CD4-positive, alpha-beta memory T cell (primary cell): Measurements from ENCODE around the gene ARSB. TPM values are rescaled to one million over a fixed set of nuclear protein-coding genes. Genes with fewer than 3 reads are reported as not detected.

Experiments used
- CTCF ChIA-PET: fragments of 350-600 bp; sonication (Branson Sonifier 250); formaldehyde crosslinking; loops from one replicate; lab custom pipeline; 2021; ENCODE audit warnings: inconsistent platforms; ENCODE audit not compliant: partially characterized antibody; lab: Charles Lee
- POLR2A ChIA-PET: fragments of 350-600 bp; sonication (Branson Sonifier 250); formaldehyde crosslinking; loops from one replicate; lab custom pipeline; 2021; ENCODE audit not compliant: partially characterized antibody; lab: Charles Lee
- DNase-seq, 5 donors: peaks; one replicate each; pipeline versions ENCODE4 v3.0.0 to v3.0.0-alpha.2; 2020 to 2022; ENCODE audit warnings: mixed read lengths in 1 of 5
- H3K27ac ChIP-seq: one replicate; pipeline ENCODE4 v1.7.0; 2013; ENCODE audit warnings: low read depth, low read length
- H3K27me3 ChIP-seq: 2 replicates; pipeline ENCODE4 v1.7.0; 2013; ENCODE audit warnings: mild to moderate bottlenecking, low read length, moderate library complexity; ENCODE audit not compliant: insufficient read depth
- H3K36me3 ChIP-seq: 2 replicates; pipeline ENCODE4 v1.7.0; 2013; ENCODE audit warnings: mild to moderate bottlenecking, low read length, moderate library complexity; ENCODE audit not compliant: insufficient read depth
- H3K4me1 ChIP-seq: 2 replicates; pipeline ENCODE4 v1.7.0; 2013; ENCODE audit warnings: mild to moderate bottlenecking, low read length, moderate library complexity; ENCODE audit not compliant: insufficient read depth
- H3K4me3 ChIP-seq, 2 donors: one replicate each; pipeline ENCODE4 v1.7.0; 2013; ENCODE audit warnings: low read length in 2 of 2, mild to moderate bottlenecking in 1 of 2
- H3K9me3 ChIP-seq, 2 donors: one replicate each; pipeline ENCODE4 v1.7.0; 2013; ENCODE audit warnings: low read length in 2 of 2, control low read depth in 1 of 2; ENCODE audit not compliant: control insufficient read depth in 1 of 2
- H3K27ac Mint-ChIP-seq, 7 donors: one replicate each; pipeline ENCODE4 v1.8.0; 2020 to 2021; ENCODE audit warnings: mixed read lengths in 7 of 7, mild to moderate bottlenecking in 6 of 7, inconsistent platforms in 3 of 7, moderate library complexity in 3 of 7
- H3K27me3 Mint-ChIP-seq, 2 donors: one replicate each; pipeline ENCODE4 v1.8.0; 2020 to 2021; ENCODE audit warnings: mixed read lengths in 2 of 2
- H3K36me3 Mint-ChIP-seq, 2 donors: one replicate each; pipeline ENCODE4 v1.8.0; 2020 to 2021; ENCODE audit warnings: mixed read lengths in 2 of 2, inconsistent platforms in 1 of 2, mild to moderate bottlenecking in 1 of 2
- H3K4me1 Mint-ChIP-seq, 4 donors: one replicate each; pipeline ENCODE4 v1.8.0; 2020 to 2021; ENCODE audit warnings: mixed read lengths in 4 of 4, mild to moderate bottlenecking in 1 of 4
- H3K4me3 Mint-ChIP-seq, 8 donors: one replicate each; pipeline ENCODE4 v1.8.0; 2020 to 2021; ENCODE audit warnings: mixed read lengths in 8 of 8, mild to moderate bottlenecking in 7 of 8, moderate library complexity in 6 of 8, inconsistent platforms in 3 of 8
- H3K9me3 Mint-ChIP-seq, 8 donors: one replicate each; pipeline ENCODE4 v1.8.0; 2020 to 2021; ENCODE audit warnings: mixed read lengths in 8 of 8, mild to moderate bottlenecking in 5 of 8, inconsistent platforms in 3 of 8, moderate library complexity in 1 of 8
- intact Hi-C: fragments of 100-400 bp; cut with micrococcal nuclease; formaldehyde crosslinking; loops from one replicate; pipeline ENCODE4 v1.15.1; 2023
- polyA plus RNA-seq, 2 donors: library from polyadenylated mRNA; unstranded; fragments of 300-500 nt; fragmentation: Illumina TruSeq; gene quantifications; one replicate each; pipeline ENCODE4 v1.2.3, GENCODE V29; 2021
- total RNA-seq, 2 experiments: library from RNA; stranded (reverse); gene quantifications; one replicate each; pipeline ENCODE4 v1.2.3, GENCODE V29; 2021

The ARSB gene
- total and polyA plus RNA-seq, 4 experiments from 2014 or later, result 4.2 to 5.8 (median 4.9) TPM

DNA sequence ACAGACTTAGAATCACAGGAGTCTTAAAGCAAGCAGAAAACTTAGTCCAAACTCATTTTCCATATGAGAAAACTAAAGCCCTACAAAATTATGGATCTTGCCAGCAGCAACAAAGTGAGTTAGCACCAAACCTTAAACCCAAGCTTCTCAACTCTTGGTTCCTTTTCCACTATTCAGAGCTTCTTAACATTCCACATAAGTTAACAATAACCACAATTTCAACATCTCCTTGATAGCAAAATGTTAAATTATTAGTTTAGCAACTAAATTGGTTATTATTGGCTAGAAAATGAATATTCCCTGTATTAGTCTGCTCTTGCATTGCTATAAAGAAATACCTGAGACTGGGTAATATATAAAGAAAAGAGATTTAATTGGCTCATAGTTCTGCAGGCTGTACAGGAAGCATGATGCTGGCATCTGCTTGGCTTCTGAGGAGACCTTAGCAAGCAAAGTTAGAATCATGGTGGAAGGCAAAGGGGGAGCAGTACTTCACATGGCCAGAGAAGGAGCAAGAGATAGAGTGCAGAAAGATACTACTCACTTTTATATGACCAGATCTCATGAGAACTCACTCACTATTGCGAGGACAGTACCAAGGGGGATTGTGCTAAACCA is 26.2 kb upstream of the ARSB start:
- H3K27ac Mint-ChIP-seq, result no peak overlapping the region
- peaks cover 20 to 26% of the 10 kb centered on the region in 2 donors for H3K27me3 Mint-ChIP-seq
- Histone ChIP-seq H3K36me3 (no peaks in the 10 kb centered on the region), H3K9me3 (peaks cover 0 to 4% of the 10 kb centered on the region in 2 donors), H3K4me3 (no peak overlapping the region), H3K27me3 (no peaks in the 10 kb centered on the region), H3K4me1 (no peaks in the 10 kb centered on the region), H3K27ac (no peak overlapping the region)
- no peak overlapping the region for H3K4me3 Mint-ChIP-seq
- peaks cover 6 to 22% (median 12%) of the 10 kb centered on the region in 8 donors for H3K9me3 Mint-ChIP-seq
- ChIA-PET POLR2A (interaction anchor here (0.5 kb wide), 1 partner anchor 698 kb away, joined by 3 read pairs; no protein-coding TSS in a partner anchor), CTCF (interaction anchor here (6.7 kb wide), 1 partner anchor 11 kb away, joined by 52 read pairs; no protein-coding TSS in a partner anchor)
- H3K36me3 Mint-ChIP-seq, result peaks cover 0 to 3% of the 10 kb centered on the region in 2 donors
- H3K4me1 Mint-ChIP-seq, result no peaks in the 10 kb centered on the region
- intact Hi-C loops, result no loop called here
- no peak for DNase-seq

- no peak for DNase-seq
- Histone ChIP-seq H3K36me3 (no peaks in the 10 kb centered on the region), H3K27me3 (no peaks in the 10 kb centered on the region), H3K4me1 (no peaks in the 10 kb centered on the region), H3K4me3 (no peak overlapping the region), H3K27ac (no peak overlapping the region), H3K9me3 (peaks cover 0 to 4% of the 10 kb centered on the region in 2 donors)
- intact Hi-C loops, result no loop called here
- Mint-ChIP-seq H3K36me3 (no peaks in the 10 kb centered on the region), H3K4me3 (no peak overlapping the region), H3K4me1 (no peaks in the 10 kb centered on the region), H3K27me3 (peaks cover 11 to 16% of the 10 kb centered on the region in 2 donors), H3K9me3 (peaks cover 5 to 15% (median 8%) of the 10 kb centered on the region in 8 donors), H3K27ac (no peak overlapping the region)
- ChIA-PET POLR2A (no interaction called here), CTCF (interaction anchor here (1.0 to 6.7 kb wide), 2 partner anchors 14 to 19 kb away, joined by 3 to 52 read pairs; no protein-coding TSS in a partner anchor)
Observed at GRCh38 chr5:79008362-79008761, 23.3 kb upstream of the ARSB start.

GRCh38 chr5:79007872-79008271 is 22.8 kb upstream of the ARSB start:
- Mint-ChIP-seq H3K27ac (no peak overlapping the region), H3K4me3 (no peak overlapping the region), H3K36me3 (no peaks in the 10 kb centered on the region), H3K4me1 (no peaks in the 10 kb centered on the region), H3K9me3 (peaks cover under 1 to 10% (median 3%) of the 10 kb centered on the region in 8 donors), H3K27me3 (peaks cover 14 to 17% of the 10 kb centered on the region in 2 donors)
- intact Hi-C loops, result no loop called here
- Histone ChIP-seq H3K27ac (no peak overlapping the region), H3K9me3 (peaks cover 0 to 3% of the 10 kb centered on the region in 2 donors), H3K4me1 (no peaks in the 10 kb centered on the region), H3K36me3 (no peaks in the 10 kb centered on the region), H3K4me3 (no peak overlapping the region), H3K27me3 (no peaks in the 10 kb centered on the region)
- no peak for DNase-seq
- ChIA-PET CTCF (interaction anchor here (1.0 to 6.7 kb wide), 2 partner anchors 15 to 19 kb away, joined by 3 to 52 read pairs; no protein-coding TSS in a partner anchor), POLR2A (no interaction called here)

- no peak for DNase-seq
- H3K27ac Mint-ChIP-seq, result no peak overlapping the region
- intact Hi-C loops, result no loop called here
- CTCF ChIA-PET, result interaction anchor here (6.7 kb wide), 1 partner anchor 17 kb away, joined by 52 read pairs; no protein-coding TSS in a partner anchor
- peaks cover 13 to 15% of the 10 kb centered on the region in 2 donors for H3K27me3 Mint-ChIP-seq
- no peaks in the 10 kb centered on the region for H3K36me3 Mint-ChIP-seq
- Histone ChIP-seq H3K27ac (no peak overlapping the region), H3K9me3 (no peaks in the 10 kb centered on the region), H3K27me3 (no peaks in the 10 kb centered on the region), H3K4me1 (no peaks in the 10 kb centered on the region), H3K36me3 (no peaks in the 10 kb centered on the region), H3K4me3 (no peak overlapping the region)
- POLR2A ChIA-PET, result no interaction called here
- H3K4me1 Mint-ChIP-seq, result no peaks in the 10 kb centered on the region
- no peak overlapping the region for H3K4me3 Mint-ChIP-seq
- no peaks in the 10 kb centered on the region for H3K9me3 Mint-ChIP-seq
Observed at GRCh38 chr5:79005936-79006631, 21.0 kb upstream of the ARSB start.

GRCh38 chr5:79005151-79005550 is 20.0 kb upstream of the ARSB start:
- Mint-ChIP-seq H3K9me3 (no peaks in the 10 kb centered on the region), H3K4me3 (no peak overlapping the region), H3K36me3 (no peaks in the 10 kb centered on the region), H3K27me3 (peaks cover 13% of the 10 kb centered on the region in 2 donors), H3K27ac (no peak overlapping the region), H3K4me1 (no peaks in the 10 kb centered on the region)
- ChIA-PET CTCF (no interaction called here), POLR2A (no interaction called here)
- H3K4me3 ChIP-seq, result no peak overlapping the region
- no peak overlapping the region for H3K27ac ChIP-seq
- no peaks in the 10 kb centered on the region for H3K27me3 ChIP-seq
- no peak for DNase-seq
- no peaks in the 10 kb centered on the region for H3K4me1 ChIP-seq
- no peaks in the 10 kb centered on the region for H3K9me3 ChIP-seq
- intact Hi-C loops, result no loop called here
- H3K36me3 ChIP-seq, result no peaks in the 10 kb centered on the region

GRCh38 chr5:79002374-79002773 is 17.3 kb upstream of the ARSB start:
- Histone ChIP-seq H3K27me3 (peaks cover 6% of the 10 kb centered on the region), H3K4me3 (no peak overlapping the region), H3K27ac (no peak overlapping the region), H3K4me1 (no peaks in the 10 kb centered on the region), H3K9me3 (no peaks in the 10 kb centered on the region), H3K36me3 (no peaks in the 10 kb centered on the region)
- CTCF ChIA-PET, result interaction anchor here (1.0 kb wide), 2 partner anchors 17 to 22 kb away, joined by 3 to 4 read pairs; no protein-coding TSS in a partner anchor
- Mint-ChIP-seq H3K4me1 (no peaks in the 10 kb centered on the region), H3K36me3 (no peaks in the 10 kb centered on the region), H3K4me3 (no peak overlapping the region), H3K27ac (no peak overlapping the region), H3K9me3 (no peaks in the 10 kb centered on the region), H3K27me3 (peaks cover 10 to 17% of the 10 kb centered on the region in 2 donors)
- no peak for DNase-seq
- intact Hi-C loops, result no loop called here
- POLR2A ChIA-PET, result no interaction called here

DNA sequence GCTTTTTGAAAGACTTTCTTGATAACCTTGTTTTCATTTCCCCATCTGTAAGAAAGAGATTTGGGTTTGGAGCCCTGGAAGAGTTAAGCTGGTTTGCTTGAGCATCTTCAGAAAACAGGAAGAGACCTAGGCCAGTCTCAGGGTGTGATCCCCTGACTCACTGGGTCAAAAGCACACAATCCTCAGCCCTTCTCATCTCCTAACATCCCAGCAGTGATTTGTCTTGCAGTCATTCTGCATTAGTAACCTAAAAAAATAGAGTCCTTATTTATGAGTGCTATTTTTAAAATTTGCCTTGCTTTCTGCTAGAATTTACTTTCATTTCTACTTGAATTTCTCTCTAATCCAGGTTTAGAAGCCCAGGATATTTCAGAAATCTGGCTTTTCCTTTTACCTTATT is 16.4 kb upstream of the ARSB start:
- POLR2A ChIA-PET, result no interaction called here

More for the DNA sequence above, 16.4 kb upstream of the ARSB start:
- Histone ChIP-seq H3K9me3 (no peaks in the 10 kb centered on the region), H3K36me3 (no peaks in the 10 kb centered on the region), H3K4me3 (no peak overlapping the region), H3K27ac (no peak overlapping the region), H3K4me1 (no peaks in the 10 kb centered on the region), H3K27me3 (peaks cover 9% of the 10 kb centered on the region)
- intact Hi-C loops, result no loop called here
- H3K4me3 Mint-ChIP-seq, result no peak overlapping the region
- H3K4me1 Mint-ChIP-seq, result no peaks in the 10 kb centered on the region
- no peak overlapping the region for H3K27ac Mint-ChIP-seq
- no peaks in the 10 kb centered on the region for H3K9me3 Mint-ChIP-seq
- H3K36me3 Mint-ChIP-seq, result no peaks in the 10 kb centered on the region
- CTCF ChIA-PET, result interaction anchor here (1.0 kb wide), 1 partner anchor 23 kb away, joined by 3 read pairs; no protein-coding TSS in a partner anchor
- DNase-seq, result no peak
- H3K27me3 Mint-ChIP-seq, result peaks cover 10 to 17% of the 10 kb centered on the region in 2 donors
